DOHH2 (cell line): Measurements from ENCODE around the gene DLD.

Experiments used
- H3F3A ChIP-seq: fragments of 200-600 bp; sonication (generic), shearing (Covaris generic); 2 replicates; pipeline ENCODE4 v1.6.0; 2016; ENCODE audit warnings: antibody characterized with exemption, mild to moderate bottlenecking; ENCODE audit not compliant: control insufficient read depth, insufficient read depth
- H3K27ac ChIP-seq: fragments of 200-600 bp; sonication (generic); 2 replicates; pipeline ENCODE4 v1.5.1; 2014; ENCODE audit warnings: low read depth, mild to moderate bottlenecking, low read length, moderate library complexity
- H3K27me3 ChIP-seq: fragments of 200-600 bp; sonication (generic); 2 replicates; pipeline ENCODE4 v1.6.1; 2014; ENCODE audit warnings: mild to moderate bottlenecking, low read length, mixed read lengths; ENCODE audit not compliant: control insufficient read depth
- H3K36me3 ChIP-seq: fragments of 200-600 bp; sonication (generic); 2 replicates; pipeline ENCODE4 v1.6.1; 2014; ENCODE audit warnings: mild to moderate bottlenecking, low read length, moderate library complexity, mixed read lengths; ENCODE audit not compliant: control insufficient read depth
- H3K4me1 ChIP-seq: fragments of 200-600 bp; sonication (generic); 2 replicates; pipeline ENCODE4 v1.6.1; 2014; ENCODE audit warnings: mild to moderate bottlenecking, low read length, mixed read lengths; ENCODE audit not compliant: control insufficient read depth
- H3K4me2 ChIP-seq: fragments of 200-600 bp; sonication (generic); 2 replicates; pipeline ENCODE4 v1.6.0; 2014; ENCODE audit warnings: mild to moderate bottlenecking, low read length, moderate library complexity
- H3K4me3 ChIP-seq: fragments of 200-600 bp; sonication (generic); 2 replicates; pipeline ENCODE4 v1.5.1; 2014; ENCODE audit warnings: mild to moderate bottlenecking, low read length, mixed read lengths
- H3K79me2 ChIP-seq: fragments of 200-600 bp; sonication (generic); 2 replicates; pipeline ENCODE4 v1.6.1; 2014; ENCODE audit warnings: mild to moderate bottlenecking, low read length, mixed read lengths; ENCODE audit not compliant: control insufficient read depth
- H3K9me2 ChIP-seq: fragments of 200-600 bp; sonication (generic); replicated peaks from 2 replicates; pipeline ENCODE4 v1.6.1; 2014; ENCODE audit warnings: mild to moderate bottlenecking, low read length, mixed read lengths; ENCODE audit not compliant: control insufficient read depth
- H3K9me3 ChIP-seq: fragments of 200-600 bp; sonication (generic); 2 replicates; pipeline ENCODE4 v1.6.1; 2014; ENCODE audit warnings: antibody characterized with exemption, low read length, mixed read lengths; ENCODE audit not compliant: control insufficient read depth, insufficient read depth
- H4K20me1 ChIP-seq: fragments of 200-600 bp; sonication (generic); 2 replicates; pipeline ENCODE4 v1.6.0; 2014; ENCODE audit warnings: low read depth, mild to moderate bottlenecking, antibody characterized with exemption, low read length, moderate library complexity; ENCODE audit not compliant: control insufficient read depth, insufficient read depth
- EZH2phosphoT487 ChIP-seq: fragments of 200-600 bp; sonication (generic); IDR thresholded peaks from 2 replicates; pipeline ENCODE4 v1.6.1; 2017; ENCODE audit warnings: borderline replicate concordance, mild to moderate bottlenecking, antibody characterized with exemption, low read length, moderate library complexity, mixed read lengths
- TF ChIP-seq, protein P1 (sequence below): fragments of 200-600 bp; sonication (generic); IDR thresholded peaks from one replicate; pipeline ENCODE4 v1.5.1; 2014; ENCODE audit warnings: antibody characterized with exemption, mild to moderate bottlenecking, low read depth, low read length; ENCODE audit not compliant: poor library complexity, severe bottlenecking

The DLD gene

GRCh38 chr7:107878636-107879035 is 12.3 kb upstream of the DLD start:
- Histone ChIP-seq H4K20me1 (no peaks in the 10 kb centered on the region), H3K4me1 (peaks cover 12% of the 10 kb centered on the region), H3K9me3 (no peaks in the 10 kb centered on the region), H3K36me3 (no peaks in the 10 kb centered on the region), H3K27ac (no peak overlapping the region), H3K27me3 (peaks cover 16% of the 10 kb centered on the region), H3K4me3 (no peak overlapping the region), H3K4me2 (no peak overlapping the region), H3K79me2 (no peaks in the 10 kb centered on the region), H3F3A (peaks cover 6% of the 10 kb centered on the region), H3K9me2 (no peaks in the 10 kb centered on the region)
- TF ChIP-seq, protein P1, sequence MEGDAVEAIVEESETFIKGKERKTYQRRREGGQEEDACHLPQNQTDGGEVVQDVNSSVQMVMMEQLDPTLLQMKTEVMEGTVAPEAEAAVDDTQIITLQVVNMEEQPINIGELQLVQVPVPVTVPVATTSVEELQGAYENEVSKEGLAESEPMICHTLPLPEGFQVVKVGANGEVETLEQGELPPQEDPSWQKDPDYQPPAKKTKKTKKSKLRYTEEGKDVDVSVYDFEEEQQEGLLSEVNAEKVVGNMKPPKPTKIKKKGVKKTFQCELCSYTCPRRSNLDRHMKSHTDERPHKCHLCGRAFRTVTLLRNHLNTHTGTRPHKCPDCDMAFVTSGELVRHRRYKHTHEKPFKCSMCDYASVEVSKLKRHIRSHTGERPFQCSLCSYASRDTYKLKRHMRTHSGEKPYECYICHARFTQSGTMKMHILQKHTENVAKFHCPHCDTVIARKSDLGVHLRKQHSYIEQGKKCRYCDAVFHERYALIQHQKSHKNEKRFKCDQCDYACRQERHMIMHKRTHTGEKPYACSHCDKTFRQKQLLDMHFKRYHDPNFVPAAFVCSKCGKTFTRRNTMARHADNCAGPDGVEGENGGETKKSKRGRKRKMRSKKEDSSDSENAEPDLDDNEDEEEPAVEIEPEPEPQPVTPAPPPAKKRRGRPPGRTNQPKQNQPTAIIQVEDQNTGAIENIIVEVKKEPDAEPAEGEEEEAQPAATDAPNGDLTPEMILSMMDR = no peak
- no peak for TF ChIP-seq EZH2phosphoT487

DNA sequence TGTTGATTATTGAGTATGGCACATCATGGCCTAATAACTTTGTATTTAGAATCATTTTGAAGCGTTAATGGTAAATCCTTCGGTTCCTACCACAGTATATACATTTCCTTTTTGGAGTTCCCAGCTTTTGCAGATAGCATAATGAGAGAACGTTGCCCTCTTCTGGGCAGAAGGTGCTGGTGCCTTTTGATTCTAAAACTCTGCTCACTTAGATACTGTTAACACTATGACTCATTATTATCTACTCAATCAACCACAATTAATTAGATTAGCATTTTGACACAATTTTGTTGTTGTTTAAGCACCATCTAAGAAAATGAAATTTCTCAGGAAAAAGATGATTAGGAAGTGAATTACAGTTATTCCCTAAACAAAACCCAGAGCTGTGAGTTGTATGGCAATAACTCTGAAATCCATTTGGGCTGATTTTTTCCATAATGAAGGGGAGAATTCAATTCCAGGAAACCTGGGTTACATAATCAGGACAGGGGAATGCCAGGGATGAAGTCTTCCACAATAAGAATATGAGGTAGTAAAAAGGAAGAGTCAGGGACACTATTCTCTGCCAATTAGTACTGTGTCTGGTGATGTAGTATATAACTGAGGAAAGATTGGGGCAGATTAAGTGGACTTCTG is 11.5 kb upstream of the DLD start:
- Histone ChIP-seq H3K27ac (no peak overlapping the region), H3K4me3 (no peak overlapping the region), H3K4me2 (0 out of 2 replicates have a peak overlapping the region, but pooled peaks have one; percentile 26), H3K9me2 (no peaks in the 10 kb centered on the region), H4K20me1 (no peaks in the 10 kb centered on the region), H3K4me1 (peaks cover 12% of the 10 kb centered on the region), H3F3A (peaks cover 6% of the 10 kb centered on the region), H3K9me3 (no peaks in the 10 kb centered on the region), H3K36me3 (no peaks in the 10 kb centered on the region), H3K79me2 (no peaks in the 10 kb centered on the region), H3K27me3 (peaks cover 23% of the 10 kb centered on the region)
- no peak for TF ChIP-seq EZH2phosphoT487
- TF ChIP-seq, protein P1 = peak; percentile 96

DNA sequence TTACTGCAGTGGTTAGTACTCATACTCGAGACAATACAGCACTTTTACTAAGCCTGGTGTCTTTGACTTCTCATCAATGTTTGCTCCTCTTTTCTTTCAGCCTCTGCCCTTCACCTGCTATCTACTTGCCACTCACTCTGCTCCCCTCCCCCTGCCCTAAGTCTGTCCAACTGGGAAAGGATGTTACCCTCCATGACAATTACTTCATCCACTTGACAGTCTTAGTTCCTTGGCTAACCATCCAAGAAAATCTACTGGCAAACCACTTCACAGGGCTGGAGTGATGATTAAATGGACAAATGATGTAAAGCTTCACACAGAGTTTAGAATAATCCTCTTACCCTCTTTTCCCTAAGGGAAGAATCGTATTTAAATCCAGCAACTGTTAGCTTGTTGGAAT is 8.2 kb upstream of the DLD start:
- H3K79me2 ChIP-seq = no peaks in the 10 kb centered on the region
- no peak for TF ChIP-seq EZH2phosphoT487
- TF ChIP-seq, protein P1 = no peak
- no peak overlapping the region for H3K4me2 ChIP-seq
- H3K9me3 ChIP-seq = no peaks in the 10 kb centered on the region
- H3K4me1 ChIP-seq = peaks cover 3% of the 10 kb centered on the region; the same call in 1 of the 2 replicates
- peaks cover 27% of the 10 kb centered on the region for H3K27me3 ChIP-seq
- H3K9me2 ChIP-seq = no peaks in the 10 kb centered on the region
- H3K27ac ChIP-seq = no peak overlapping the region
- no peaks in the 10 kb centered on the region for H3F3A ChIP-seq
- H3K4me3 ChIP-seq = no peak overlapping the region
- no peaks in the 10 kb centered on the region for H4K20me1 ChIP-seq
- H3K36me3 ChIP-seq = no peaks in the 10 kb centered on the region
